HG02973 (cell line): ENCODE data around the gene FNTB.

Experiments used
- ATAC-seq: cut with Tn5 transposase; IDR thresholded peaks from one replicate; pipeline ENCODE4 v1.9.1; 2021; ENCODE audit warnings: moderate library complexity; ENCODE audit not compliant: unreplicated experiment

The FNTB gene, protein sequence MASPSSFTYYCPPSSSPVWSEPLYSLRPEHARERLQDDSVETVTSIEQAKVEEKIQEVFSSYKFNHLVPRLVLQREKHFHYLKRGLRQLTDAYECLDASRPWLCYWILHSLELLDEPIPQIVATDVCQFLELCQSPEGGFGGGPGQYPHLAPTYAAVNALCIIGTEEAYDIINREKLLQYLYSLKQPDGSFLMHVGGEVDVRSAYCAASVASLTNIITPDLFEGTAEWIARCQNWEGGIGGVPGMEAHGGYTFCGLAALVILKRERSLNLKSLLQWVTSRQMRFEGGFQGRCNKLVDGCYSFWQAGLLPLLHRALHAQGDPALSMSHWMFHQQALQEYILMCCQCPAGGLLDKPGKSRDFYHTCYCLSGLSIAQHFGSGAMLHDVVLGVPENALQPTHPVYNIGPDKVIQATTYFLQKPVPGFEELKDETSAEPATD

DNA sequence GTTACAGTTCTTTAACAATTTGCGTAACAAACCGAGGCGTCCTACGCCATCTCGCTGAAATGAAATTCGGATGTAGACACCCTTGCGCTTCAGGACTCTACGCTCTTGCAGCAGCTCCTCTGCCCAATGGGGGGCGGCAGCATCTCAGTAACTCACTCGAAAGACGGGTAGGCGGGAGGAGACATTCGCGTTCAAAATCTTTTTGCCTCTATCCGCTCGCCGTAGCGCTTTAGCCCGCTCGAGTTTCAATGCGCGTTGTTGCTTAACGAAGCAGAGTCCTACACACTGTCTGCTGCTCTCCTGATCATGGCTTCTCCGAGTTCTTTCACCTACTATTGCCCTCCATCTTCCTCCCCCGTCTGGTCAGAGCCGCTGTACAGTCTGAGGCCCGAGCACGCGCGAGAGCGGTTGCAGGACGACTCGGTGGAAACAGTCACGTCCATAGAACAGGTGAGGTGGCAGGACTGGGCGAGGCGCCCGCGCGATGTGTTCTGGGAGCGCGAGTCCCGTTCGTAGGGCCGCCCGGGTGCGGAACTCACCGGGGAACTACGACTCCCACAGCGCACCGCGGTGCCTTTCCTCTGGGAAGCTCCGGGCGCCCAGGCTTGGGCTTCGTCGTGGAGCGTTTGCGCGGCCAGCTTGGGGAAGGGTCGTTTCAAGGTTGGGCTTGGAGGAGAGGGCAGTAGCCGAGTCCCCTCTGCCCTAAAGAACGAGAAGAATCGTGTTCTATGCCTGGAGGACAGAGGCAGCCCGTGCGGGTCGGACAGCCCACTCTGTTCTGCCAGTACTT, at the start of gene FNTB:
Gene FNTB, plus strand, starts transcription at position 248 of the 790 bp plus-strand sequence. Its CDS starts 59 bp downstream, at position 307.
- peak; percentile 91 for ATAC-seq

DNA sequence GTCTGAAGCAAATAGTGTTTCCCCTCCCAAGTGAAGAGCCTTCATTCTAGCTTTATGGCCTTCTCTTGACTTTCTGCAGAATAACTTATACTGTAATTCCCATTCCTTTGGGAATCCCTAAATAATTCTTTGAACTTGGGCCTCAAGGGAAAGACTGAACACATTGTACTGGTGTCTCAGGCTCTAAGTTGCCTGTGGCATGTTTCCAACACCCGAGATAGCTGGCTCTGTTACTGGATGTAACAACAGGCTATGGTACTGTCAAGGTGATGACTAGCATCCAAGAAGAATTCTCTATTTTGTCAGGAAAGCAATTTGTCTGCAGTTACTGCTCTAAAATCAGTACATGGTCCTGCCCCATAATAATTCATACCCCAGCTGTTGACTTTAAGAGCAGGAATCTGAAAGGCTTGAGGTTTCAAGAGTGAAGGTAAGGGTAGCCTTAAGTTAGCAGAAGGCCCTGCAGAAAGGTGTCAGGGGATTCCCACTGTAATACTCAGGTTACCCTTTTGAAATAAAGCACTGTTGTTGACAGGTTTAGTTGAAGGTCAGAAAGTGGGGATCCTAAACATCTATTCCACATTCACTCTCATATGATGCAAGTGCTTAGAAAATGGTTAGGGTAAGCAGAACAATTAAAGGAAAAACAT, 49.4 kb upstream of the FNTB start:
- no peak for ATAC-seq

DNA sequence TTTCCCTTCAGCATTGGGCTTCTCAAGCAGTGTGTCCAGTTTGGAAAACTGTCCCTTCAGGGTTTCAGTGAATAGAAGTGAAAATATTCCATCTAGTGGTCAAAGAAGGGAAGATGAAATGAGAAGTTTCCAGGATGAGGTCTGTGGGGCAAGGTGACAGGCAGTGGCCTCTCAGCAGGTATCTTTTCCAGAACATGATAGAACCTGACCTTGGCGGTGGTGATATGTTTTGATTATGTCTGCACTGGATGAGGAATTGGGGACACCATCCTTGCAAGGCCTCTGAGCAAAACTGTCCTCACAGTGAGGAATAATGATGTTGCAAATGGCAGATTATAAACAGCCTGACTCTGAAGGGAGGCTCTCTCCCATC, 48.9 kb upstream of the FNTB start:
- ATAC-seq: no peak

DNA sequence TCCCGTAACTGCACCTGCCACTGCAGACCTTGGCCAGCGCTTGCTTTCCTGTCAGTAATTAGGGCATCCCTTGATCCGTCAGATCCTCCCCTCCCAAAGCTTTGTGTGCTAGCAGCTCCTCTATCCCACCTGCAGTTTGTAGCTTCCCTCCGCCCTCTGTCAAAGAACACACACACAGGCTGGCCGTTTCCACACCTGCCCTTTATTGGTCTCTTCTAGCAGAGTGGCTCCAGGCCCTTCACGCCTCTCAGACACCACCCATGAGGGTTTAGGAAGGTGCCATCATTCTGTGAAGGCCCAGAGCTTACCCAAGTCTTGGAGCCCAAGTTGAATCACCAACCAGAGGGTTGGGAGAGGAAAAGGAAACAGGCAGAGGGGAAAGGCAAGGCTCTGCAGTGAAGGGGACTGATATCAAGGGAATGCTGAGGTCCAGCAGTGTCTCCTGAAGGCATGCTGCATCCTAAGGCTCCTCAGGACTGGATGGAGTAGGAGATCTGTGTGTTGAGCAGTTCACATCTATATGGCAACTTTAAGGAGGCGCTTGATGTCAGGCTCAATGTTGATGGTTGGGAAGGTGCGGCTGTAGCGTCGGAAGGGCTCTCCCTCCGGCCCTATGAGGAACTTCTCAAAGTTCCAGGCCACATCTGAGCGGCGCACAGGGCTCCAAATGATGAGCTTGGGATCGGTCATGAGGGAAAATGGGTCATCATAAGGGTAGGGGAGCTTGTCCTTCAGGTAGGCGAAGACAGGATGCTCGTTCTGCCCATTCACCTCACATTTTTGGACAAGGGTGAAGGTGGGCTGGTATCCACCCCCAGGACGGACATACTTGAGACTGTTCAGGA, 47.5 kb upstream of the FNTB start:
- ATAC-seq: no peak

DNA sequence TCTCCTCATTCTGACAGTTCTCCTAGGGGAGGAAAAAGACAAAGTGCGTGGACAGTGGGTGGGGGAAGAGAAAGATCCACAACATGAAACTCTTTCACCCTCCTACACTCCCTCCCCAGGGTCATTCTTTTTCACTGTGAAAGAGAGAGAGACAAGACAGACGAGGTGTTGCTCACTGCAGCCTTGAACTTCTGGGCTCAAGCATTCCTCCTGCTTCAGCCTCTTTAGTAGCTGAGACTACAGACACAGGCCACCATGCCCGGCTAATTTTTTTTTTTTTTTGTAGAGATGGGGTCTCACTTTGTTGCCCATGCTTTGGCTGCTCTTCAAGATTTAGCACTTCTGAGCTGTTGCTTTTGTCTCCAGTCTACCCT, 46.9 kb upstream of the FNTB start:
- ATAC-seq: no peak

DNA sequence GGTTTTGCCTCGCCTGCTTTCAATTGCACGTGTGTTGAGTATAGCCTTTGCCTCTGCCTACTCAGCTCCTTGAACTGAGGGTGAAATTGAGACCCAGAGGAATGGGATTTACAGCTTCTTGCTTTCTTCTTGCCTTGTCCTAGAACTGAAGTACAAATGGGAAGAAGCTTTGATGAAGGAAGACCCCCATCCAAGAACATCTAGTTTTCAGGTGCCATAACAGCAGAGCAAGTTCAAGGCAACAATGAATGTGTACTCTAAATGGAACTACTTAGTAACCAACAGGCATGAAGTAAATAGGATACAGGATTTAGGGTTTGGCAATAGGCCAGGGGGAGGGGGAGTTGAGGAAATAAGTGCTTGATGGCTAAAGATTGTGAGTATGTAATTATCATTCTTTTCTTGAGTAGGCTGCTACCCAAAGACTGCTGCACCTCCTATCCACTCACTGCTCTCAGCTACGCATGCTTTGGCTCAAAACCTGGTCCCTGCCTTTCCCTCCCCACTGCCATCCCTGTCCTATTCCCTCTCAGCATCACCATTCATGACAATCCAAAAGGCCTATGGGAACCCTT, 46.3 kb upstream of the FNTB start:
- no peak for ATAC-seq

DNA sequence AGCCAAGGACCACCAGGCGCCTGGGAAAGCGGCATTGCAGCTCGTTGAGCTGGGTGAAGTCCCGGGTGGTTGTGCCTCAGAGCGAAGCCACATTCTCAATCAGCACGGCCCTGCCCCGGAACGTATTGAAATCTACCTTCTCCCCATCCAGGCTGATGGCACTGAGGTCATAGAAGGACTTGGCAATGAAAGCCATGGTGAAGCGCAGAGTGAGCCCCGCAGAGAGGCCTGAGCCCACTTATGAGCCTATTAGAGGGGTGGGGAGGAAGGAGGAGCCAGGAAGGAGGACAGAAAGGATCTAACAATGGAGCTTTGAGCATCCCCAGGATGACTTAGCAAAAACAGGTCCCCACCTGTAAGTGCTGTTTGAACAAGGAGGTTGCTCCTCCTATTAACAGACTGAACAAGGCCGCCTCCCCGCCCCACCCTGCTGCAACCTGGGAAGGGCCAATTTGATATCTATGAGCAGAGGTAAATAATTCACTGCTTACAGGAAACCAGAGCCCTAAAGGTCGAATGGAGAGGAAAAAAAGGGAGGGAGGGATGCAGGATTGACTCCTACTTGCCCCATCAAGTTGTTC, 44.1 kb upstream of the FNTB start, which contains the start of gene GPX2:
Gene GPX2, minus strand, starts transcription at position 215 of the 581 bp plus-strand sequence. Its CDS starts 19 bp downstream, at position 196.
- no peak for ATAC-seq

DNA sequence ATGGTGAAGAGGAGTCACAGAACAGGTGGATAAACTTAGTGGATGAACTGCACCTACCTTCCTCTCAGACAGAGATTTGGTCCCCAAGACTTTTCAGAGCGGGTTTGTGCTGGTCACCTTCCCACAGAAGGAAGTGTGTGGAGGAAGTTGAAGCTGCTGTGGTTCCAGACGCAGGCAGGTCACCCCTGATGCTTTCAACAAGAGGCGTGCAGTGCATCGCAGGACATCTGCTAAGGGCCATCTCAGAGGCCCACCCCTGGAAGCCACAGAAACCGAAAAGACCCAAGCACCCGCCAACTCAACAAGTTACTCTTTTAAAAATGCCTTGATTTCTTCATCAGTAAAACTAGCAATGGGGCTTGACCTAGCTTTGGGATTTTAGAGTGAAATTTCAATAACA, 43.1 kb upstream of the FNTB start:
- ATAC-seq: no peak

DNA sequence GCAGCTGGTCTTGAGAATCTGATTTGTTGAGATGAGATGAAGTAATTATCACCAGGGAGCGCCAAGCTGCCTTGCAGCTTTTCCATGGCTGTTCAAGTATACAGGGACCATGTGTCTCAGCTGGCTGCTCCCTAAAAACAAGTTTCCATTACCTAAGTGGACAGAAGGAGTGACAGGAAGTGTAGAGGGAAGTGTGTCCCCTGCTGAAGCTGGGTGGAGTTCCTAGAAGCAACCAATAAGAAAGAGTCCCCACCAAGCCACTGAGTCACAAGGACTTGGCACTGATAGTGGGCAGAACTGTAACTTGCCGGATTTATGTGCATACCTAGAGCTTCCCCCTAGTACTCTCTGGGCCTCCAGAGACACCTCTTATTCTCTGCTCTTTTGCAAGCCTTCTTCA, 42.7 kb upstream of the FNTB start:
- ATAC-seq: no peak

DNA sequence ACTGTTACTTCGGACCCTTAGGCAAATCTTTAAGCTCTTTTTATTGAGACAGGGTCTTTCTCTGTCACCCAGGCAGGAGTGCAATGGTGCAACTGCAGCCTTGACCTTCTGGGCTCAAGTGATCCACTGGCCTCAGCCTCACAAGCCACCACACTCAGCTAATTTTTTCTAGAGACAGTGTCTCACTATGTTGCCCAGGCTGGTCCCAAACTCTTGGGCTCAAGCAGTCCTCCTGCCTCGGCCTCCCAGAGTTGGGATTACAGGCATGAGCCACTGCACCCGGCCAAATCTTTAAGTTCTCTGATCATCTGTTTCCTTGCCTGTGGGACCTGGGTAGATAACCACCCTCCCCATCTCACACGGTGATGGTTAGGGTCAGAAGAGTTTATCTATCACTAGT, 41.8 kb upstream of the FNTB start:
- ATAC-seq: no peak

DNA sequence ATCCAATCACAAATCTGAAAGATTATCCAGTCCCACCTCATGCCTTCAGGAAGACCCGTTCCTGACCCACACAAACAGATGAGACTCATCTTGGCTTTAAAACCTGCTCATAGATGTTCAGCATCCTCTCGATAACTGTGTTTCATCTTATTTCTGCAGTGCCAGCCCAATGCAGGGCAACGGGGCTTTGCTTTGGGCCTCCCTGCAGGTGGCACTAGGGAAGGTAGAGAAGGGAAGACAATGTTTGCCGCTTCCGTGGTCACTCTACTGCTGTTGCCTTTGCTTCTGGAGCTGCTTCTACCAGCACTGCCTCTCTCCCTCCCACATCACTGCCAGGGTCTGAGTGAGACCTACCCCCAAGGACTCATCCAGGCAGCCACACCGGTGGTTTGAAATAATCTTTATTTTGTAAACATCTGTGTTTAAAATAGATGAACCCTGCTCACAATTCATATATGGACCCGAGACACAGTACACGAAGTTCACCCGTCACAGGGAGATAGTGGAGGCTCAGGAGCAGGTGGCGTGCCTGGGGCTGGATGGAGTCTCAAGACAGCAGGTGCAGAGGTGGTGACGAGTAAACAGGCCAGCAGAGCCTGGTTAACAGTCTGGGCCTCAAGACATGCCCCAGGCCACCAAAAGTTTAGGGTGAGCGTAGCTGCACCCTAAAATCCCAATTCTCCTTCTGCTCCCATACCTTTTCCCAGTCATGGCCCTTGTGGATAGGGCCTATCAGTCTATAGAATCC, 41.1 kb upstream of the FNTB start:
- no peak for ATAC-seq

DNA sequence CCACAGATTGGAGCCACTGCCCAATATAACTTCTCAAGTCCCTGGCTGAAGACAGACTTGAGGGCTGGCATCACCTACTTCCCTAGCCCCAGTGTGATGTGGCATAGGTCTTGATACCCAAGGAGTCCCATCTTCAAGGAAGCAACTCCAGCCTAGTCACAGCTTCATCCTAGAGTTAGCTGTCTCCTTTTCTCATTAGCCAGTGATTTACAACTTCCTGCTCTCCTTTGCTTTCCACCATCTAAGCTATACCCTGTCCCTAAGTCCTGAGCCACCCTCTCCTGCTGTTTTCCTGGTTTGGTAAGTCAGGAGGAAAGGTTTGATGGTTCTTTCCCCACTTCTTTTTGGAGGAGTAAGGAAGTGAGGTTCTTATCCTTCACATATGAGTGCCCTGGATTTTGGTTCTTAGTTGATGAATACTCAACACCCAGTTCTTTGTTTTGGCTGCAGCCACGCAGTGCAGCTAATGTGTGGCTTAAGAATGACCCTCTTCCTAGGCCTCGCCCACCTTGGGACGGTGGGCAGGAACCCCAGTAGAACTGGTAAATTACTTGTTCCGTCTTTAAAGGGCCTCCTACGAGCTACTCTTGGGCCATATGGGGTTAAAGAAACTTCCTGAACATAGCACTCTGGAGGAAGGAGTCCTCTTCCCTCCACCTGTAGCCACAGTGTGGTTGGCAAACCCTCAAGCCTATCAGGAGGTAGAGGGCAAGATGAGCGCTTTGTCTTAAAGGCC, 40.2 kb upstream of the FNTB start:
- no peak for ATAC-seq

DNA sequence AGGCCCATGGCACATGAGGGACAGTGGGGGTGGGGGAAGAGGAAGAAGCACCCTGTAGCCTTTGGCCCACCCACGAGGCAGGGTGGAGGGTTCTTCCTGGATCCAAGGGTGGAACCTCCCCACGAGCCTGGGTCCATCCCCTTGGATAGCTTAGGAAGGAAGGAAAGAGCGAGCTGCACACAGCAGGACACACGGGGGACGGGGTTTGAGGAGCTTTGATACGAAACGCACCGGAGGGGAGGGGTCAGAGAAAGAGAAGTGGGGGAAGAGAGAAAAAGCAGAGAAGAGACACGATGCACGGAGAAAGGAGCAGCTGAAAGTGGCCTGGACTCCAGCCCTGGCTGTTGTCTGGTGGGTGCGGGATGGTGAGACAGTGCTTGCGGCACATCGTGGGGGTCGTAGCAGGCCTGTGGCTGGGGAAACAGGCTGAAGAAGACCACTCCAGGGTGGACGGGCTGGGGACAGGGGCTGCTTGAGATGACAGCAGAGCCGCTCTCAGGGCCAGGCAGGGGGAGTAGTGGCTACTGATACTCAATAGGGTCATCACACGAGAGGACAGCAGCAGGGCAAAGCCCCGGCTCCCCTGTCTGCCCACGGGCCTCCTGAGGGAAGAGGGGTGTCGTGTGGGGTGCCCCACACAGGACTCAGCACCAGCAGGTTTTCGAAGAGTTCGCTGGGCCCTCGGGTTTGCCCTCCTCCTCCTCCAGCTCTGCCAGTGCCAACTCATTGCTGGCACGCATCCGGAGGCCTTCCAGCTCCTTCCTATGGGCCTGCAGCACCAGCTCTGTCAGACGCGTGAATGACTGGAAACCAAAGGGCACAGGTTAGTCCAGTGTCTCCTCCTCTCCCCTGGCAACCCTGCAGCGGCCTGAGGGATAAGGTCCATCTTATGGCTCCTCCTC, 38.7 kb upstream of the FNTB start:
- ATAC-seq: no peak

DNA sequence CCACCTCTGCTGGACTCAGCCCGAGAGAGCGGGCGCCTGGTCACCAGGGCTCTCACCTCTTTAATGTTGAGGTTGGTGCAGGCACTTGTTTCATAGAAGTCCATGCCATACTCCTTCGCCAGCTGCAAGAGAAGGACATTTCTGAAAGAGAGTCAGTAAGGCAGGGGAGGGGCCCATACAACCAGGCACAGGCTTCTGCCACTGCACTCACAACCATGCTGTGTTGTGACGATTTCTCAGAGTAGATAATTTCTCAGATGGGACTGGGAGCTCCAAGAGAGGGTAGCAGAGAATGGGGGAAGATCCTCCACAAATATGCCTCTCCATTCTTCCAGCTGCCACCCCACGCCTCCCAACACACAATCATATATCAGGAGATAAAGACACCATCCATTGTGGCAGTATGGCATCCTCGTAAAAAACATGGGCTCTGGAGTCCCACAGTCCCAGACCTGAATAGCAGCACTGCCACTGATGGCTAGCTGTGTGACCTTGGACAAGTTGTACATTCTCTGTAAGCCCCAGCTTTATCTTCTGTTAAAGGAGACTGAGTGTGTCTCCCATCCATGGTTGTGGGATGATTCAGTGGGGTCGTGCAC, 38.0 kb upstream of the FNTB start:
- no peak for ATAC-seq

DNA sequence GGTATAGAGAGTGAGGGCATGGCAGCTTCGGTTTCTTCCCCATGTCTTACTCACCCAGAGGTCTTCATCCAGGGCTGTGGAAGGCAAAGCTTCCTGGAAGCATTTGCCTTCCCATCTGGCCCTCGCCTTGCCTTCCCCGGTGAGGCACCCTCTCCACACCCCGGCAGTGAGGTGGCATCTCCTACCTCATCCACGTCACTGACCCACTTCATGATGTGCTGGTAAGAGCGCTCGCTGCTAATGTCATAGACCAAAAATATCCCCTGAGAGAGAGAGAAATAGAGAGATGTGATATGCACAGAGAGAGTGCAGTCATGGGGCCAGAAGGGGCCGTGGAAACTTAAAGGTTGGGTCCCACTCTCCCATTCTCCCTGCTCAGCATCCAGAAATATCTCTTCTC, 35.8 kb upstream of the FNTB start:
- ATAC-seq: no peak

DNA sequence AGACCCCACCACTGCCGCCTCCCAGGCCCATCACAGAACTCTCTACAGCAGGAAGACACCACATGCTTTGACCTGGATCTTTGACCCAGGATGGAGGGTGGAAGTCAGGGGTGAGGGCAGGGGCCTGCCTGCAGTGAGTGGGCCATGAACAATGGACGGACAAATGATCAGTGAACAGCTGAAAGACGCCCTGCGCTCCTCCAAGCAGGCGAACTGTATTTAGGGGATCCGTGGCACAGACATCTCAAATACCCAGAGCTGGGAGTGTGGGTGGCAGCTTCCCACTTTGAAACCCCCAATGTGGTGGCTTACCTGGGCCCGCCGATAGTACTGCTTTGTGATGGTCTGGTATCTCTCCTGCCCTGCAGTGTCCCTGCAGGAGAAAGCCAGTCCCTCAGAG, 35.4 kb upstream of the FNTB start:
- ATAC-seq: no peak

DNA sequence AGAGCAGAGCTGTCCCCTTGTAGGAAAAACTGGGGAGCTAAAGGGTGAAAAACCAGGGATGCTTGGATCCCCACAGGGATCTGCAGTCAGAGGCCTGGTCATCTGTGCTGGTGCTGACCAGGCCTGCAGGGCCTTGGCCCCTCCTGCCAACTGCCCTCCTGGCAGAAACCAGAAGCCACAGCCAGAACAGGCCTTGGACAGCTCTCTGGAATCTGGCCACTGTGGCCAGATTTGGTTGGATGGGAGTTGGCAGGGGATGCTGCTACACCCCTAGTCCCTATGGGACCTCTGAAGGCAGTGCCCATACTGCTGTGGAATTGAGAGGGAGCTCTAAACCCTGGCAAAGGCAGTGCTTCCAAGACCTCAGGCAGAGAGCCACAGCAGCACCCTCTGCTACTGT, 35.0 kb upstream of the FNTB start:
- ATAC-seq: no peak
